GM12873 (cell line): ENCODE data around the gene KDM4C.

Experiments
- CTCF ChIP-seq: IDR thresholded peaks from 2 replicates; pipeline ENCODE4 v1.5.1; 2012; ENCODE audit warnings: low read depth, mild to moderate bottlenecking, moderate library complexity, low read length, control low read depth; ENCODE audit not compliant: insufficient read depth; ENCODE audit errors: missing control alignments

Gene KDM4C

GRCh38 chr9:7201196-7201595, 443.4 kb downstream of the KDM4C start:
- no peak for TF ChIP-seq CTCF

GRCh38 chr9:7205806-7206205, 448.0 kb downstream of the KDM4C start:
- TF ChIP-seq CTCF, result no peak

- no peak for TF ChIP-seq CTCF
Measured at GRCh38 chr9:7206221-7206758, 448.5 kb downstream of the KDM4C start.

- TF ChIP-seq CTCF, result no peak
Measured at GRCh38 chr9:7209016-7209715, 451.4 kb downstream of the KDM4C start.

GRCh38 chr9:7209990-7210389, 452.2 kb downstream of the KDM4C start:
- no peak for TF ChIP-seq CTCF

- TF ChIP-seq CTCF, result no peak
Measured at GRCh38 chr9:7210854-7211637, 453.3 kb downstream of the KDM4C start.

- no peak for TF ChIP-seq CTCF
Measured at GRCh38 chr9:7211657-7212056, 453.9 kb downstream of the KDM4C start.
